ENCODE measurements around the gene DES.

DNA sequence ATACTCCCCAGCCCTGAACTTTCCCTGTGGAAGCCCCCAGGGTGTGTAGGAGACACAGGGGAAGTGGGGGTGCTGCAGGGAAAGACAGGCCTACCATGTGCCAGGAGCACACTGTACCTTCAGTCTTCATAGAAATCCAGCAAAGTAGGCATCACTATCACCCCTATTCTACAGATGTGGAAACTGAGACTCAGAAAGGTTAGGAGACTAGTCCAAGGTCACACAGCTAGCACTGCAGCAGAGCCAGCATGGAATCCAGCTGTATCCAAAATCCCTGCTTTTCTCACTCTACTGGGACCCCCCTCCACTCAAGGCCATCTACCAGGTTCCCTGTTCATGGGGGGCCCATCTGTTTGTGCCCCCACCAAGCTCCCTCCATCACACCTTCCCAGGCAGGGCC is 37.3 kb upstream of the DES start:
- no peak for TF ChIP-seq POLR2A (IDR thresholded peaks at IDR 0.05)
- TF ChIP-seq, protein P1, sequence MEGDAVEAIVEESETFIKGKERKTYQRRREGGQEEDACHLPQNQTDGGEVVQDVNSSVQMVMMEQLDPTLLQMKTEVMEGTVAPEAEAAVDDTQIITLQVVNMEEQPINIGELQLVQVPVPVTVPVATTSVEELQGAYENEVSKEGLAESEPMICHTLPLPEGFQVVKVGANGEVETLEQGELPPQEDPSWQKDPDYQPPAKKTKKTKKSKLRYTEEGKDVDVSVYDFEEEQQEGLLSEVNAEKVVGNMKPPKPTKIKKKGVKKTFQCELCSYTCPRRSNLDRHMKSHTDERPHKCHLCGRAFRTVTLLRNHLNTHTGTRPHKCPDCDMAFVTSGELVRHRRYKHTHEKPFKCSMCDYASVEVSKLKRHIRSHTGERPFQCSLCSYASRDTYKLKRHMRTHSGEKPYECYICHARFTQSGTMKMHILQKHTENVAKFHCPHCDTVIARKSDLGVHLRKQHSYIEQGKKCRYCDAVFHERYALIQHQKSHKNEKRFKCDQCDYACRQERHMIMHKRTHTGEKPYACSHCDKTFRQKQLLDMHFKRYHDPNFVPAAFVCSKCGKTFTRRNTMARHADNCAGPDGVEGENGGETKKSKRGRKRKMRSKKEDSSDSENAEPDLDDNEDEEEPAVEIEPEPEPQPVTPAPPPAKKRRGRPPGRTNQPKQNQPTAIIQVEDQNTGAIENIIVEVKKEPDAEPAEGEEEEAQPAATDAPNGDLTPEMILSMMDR (IDR thresholded peaks at IDR 0.05): no peak

All from uterus (tissue), 2 donors.